Amniotic stem cell (primary cell): Measurements from ENCODE around the gene OTUD1.

ENCODE experiments used
- DNase-seq: peaks from one replicate; lab custom pipeline; 2025; lab: John Stamatoyannopoulos, UW

The OTUD1 gene

DNA sequence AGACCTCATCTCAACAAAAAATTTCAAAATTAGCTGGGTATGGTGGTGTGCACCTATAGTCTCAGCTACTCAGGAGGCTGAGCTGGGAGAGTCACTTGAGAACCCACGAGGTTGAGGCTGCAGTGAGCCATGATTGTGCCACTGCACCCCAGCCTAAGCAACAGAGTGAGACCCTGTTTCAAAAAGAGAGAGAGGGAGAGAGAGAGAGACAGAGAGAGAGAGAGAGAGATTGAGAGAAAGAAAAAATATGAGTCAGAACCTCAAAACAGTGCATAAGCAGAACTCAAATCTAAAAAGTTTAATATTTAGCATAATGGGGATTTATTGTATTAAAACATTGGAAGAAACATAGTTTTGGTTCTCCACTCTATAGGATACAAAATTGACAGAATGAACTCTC, 17.5 kb upstream of the OTUD1 start:
- no peak for DNase-seq

DNA sequence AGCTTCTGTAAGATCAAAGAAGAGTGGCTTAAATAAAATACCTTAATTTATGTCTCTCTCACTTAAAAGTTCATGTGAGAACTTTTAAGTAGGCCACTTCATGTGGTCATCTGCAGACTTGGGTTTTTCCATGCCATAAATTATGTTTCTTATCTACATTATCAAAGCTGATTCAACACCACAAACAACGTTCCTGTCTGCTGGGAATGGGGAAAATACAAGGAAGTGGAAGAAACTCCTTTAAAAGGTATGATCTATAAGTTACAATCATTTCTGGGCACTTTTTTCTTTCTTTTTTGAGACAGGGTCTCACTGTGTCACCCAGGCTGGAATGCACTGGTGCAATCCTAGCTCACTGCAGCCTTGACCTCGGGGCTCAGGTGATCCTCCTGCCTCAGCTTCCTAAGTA, 16.9 kb upstream of the OTUD1 start:
- DNase-seq: no peak

GRCh38 chr10:23432166-23432565, 6.7 kb upstream of the OTUD1 start:
- DNase-seq: no peak

GRCh38 chr10:23432639-23433038, 6.2 kb upstream of the OTUD1 start:
- no peak for DNase-seq

DNA sequence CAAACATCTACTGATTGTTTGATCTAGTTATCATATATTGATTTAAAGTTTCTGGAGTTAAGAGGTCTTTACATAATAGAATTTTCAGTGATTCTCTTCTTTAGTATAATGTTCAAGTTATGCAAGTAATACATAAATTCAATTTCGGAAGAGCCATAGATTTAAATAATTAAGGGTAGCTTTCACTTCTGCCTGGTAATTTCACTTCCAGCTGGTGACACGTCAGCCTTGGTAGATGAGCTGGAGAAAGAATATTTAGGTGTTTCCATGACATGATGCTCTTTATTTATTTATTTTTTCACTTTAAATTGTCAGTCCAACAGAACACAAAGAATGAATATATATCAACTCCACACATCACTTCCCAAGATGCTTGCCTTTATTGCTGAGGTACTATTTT, 5.2 kb upstream of the OTUD1 start:
- DNase-seq: no peak

DNA sequence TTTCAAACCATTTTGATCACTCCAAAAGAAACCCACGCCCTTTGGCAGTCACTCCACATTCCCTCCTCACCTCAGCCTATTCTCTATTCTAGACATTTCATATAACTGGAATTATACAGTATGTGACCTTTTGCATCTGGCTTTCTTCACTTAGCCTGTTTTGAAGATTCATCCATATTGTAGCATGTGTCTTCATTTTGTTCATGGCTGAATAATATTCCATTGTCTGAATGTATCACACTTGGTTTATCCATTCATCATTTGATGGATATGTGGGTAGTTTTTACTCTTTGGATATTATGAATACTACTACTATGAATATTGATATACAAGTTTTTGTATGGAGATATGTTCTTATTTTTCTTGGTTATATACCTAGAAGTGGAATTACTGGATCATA, 3.5 kb upstream of the OTUD1 start:
- DNase-seq: no peak

DNA sequence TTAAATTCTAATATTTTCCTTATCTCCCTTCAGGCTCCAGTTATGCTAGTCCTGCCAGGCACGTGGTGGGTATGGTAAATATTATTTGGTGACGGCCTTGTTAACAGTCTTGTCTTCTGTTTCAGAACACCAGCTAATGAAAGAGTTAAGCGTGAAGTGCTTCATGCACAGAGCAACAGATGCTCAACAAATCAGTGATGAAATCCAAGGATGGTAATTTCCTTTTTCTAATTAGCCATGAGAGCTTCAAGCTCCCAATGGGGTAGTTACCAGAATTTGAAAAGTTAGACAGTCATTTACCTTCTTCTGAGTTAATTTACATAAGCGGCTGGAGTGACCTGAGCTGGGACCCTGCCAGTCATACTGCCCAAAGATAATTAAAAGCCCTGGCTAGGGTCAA, 1.9 kb upstream of the OTUD1 start:
- DNase-seq: no peak

DNA sequence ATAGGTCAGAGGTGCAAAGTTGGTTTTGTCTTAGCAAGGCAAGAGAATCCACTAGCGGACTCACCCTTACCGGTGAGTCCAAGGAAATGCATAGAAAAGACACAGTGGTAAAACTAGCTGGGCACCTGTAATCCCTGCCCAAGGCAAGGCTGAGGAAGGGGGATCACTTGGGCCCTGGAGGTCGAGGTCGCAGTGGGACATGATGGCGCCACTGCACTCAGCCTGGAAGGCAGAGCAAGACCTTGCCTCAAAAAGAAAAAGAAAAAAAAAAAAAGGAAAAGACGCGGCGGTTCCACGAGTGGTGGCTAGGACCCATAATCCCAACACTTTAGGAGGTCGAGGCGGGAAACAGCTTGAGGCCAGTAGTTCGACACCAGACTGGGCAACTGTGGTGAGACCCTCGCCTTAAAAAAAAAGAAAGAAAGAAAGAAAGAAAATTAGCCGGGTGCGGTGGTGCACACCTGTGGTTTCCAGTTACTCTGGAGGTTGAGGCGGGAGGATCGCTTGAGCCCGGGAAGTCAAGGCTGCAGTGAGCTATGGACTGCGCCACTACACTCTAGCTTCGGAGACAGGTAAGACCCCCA, 820 bp upstream of the OTUD1 start:
- no peak for DNase-seq

- peak; percentile 17 for DNase-seq
Observed at GRCh38 chr10:23439452-23439960, 631 bp downstream of the OTUD1 start.

DNA sequence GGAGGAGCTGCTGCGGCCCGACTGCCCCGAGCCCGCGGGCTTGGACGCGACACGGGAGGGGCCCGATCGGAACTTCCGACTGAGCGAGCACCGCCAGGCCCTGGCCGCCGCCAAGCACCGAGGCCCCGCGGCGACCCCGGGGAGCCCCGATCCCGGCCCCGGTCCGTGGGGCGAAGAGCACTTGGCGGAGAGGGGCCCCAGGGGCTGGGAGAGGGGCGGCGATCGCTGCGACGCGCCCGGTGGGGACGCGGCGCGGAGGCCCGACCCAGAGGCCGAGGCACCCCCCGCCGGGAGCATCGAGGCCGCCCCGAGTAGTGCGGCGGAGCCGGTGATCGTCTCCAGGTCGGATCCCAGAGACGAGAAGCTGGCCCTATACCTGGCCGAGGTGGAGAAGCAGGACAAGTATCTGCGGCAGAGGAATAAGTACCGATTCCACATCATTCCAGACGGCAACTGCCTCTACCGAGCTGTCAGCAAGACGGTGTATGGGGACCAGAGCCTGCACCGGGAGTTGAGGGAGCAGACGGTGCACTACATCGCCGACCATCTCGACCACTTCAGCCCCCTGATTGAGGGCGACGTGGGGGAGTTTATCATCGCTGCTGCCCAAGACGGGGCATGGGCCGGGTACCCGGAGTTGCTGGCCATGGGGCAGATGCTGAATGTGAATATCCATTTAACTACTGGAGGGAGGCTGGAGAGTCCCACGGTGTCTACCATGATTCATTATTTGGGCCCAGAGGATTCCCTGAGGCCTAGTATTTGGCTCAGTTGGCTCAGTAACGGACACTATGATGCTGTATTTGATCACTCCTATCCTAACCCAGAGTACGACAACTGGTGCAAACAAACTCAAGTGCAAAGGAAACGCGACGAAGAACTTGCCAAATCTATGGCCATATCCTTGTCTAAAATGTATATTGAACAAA, 1.4 kb downstream of the OTUD1 start:
- DNase-seq: no peak

DNA sequence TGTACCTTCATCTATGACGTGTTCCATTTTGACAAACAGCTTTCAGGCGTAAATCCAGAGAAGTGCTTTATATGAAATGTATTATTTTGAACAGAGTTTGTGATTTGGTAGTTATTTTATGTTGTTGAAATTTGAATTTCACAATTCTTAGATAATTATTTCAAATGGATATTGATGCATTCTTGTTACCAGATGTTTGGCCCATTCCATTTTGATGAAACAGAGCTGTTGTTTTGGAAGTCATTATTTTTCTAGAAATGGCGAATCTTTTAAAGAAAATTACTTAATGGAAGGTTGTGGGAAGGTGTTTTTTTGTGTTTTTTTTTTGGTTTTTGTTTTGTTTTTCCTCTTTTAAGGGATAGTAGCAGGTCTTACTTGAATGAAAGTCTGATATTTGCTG, 2.4 kb downstream of the OTUD1 start:
- DNase-seq: no peak

DNA sequence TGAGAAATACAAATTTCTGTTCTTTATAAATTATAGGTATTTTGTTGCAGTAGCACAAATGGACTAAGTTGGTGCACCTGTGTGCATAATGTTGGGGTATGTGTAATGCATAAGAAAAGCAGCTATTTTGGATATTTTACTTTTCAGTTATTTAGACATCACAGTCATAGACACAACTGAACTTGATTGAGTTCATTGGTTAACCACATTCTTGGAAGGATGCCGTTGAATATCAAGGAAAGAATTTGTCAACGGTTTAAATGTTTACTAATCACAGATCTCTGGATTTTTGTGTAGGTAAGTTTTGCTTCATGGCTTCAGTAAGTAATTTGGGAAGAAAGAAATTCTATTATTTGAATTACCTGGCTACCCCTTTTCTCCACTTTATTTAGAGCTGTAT, 4.1 kb downstream of the OTUD1 start:
- DNase-seq: no peak

DNA sequence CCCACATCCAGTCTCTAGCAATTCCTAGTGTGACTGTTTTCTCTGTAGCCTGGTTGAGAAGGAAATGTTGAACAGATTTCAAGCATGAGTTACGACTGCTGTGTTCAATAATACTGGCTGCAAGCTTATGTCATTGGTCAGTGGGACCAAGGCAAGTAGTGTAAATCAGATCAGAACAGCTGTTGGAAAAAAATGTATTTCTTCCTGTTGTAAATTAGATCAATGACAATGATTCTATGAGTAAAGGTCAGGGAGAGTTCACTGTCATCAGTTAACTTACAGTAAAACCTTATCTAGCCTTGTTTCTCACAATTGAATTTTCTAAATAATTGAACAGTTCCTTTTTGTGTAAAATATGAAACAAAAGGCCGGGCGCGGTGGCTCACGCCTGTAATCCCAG, 6.7 kb downstream of the OTUD1 start:
- DNase-seq: no peak

DNA sequence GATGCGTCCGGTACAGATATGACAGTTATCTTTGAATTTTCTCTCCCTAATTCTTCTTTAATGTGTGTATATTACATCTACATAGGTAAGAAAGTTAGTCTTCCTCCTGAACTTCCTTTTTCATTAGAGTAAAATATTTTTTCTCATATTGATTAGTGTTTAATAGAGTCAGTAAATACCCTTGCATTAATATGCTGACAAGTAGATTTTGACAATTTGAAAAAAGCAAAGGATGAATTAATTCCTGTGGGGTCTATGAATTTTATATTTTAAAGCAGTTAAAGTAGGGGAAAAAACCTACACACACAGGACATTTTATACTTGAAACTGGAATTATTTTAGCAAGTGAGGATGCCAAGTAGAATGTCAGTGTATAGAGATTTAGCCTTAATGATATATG, 9.4 kb downstream of the OTUD1 start:
- no peak for DNase-seq

GRCh38 chr10:23448802-23449570, 10.1 kb downstream of the OTUD1 start:
- no peak for DNase-seq

GRCh38 chr10:23452033-23452655, 13.3 kb downstream of the OTUD1 start:
- DNase-seq: no peak

DNA sequence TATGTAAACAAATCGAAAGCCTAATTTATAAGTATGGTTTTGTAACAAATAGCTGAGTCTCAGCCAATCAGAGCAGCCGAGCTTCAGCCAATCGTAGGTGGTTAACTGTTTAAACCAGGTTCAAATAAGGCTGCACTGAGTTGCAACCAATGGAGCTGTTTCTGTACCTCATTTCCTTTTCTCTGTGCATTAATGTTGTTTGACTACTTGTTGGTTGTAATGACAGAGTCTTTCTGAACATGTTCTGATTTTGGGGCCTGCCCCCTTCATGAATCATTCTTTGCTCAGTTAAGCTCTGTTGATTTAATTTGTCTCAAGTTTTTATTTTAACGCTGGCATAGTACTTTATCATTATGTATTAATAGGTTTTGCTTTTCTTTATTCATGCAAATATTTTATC, 14.6 kb downstream of the OTUD1 start:
- DNase-seq: no peak

DNA sequence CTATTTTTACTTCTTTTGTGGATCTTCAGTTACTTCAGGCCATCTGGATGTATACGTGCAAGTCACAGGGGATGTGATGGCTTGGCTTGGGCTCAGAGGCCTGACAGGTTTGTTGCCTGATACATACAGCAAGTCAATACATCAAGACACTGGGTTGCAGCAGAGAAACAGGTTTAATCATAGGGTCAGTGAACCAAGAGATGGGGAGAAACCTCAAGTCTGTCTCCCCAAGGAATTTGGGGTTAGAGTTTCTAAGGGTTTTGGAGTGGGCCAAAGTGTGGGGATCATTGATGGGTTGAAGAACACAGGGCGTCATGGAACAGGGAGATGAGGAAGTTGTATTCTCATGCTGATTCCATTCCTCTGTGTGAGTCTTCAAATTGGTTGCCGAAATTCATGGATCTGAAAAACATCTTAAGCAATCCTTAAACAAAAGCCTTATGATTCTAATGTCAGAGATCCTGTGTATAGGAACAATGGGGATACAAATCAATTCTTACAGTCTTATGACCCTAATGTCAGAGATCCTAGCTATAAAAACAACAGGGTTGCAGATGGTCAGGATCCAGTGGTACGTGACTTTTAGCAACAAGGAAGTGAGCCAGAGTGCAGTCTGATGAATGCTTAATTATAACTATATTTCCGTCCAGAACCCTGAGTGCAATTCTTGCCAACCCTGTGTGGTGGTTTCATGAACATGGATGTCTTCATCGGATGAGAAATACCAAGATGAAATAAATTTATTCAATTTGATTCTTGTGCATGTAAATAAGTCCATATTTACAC, 18.9 kb downstream of the OTUD1 start:
- no peak for DNase-seq

DNA sequence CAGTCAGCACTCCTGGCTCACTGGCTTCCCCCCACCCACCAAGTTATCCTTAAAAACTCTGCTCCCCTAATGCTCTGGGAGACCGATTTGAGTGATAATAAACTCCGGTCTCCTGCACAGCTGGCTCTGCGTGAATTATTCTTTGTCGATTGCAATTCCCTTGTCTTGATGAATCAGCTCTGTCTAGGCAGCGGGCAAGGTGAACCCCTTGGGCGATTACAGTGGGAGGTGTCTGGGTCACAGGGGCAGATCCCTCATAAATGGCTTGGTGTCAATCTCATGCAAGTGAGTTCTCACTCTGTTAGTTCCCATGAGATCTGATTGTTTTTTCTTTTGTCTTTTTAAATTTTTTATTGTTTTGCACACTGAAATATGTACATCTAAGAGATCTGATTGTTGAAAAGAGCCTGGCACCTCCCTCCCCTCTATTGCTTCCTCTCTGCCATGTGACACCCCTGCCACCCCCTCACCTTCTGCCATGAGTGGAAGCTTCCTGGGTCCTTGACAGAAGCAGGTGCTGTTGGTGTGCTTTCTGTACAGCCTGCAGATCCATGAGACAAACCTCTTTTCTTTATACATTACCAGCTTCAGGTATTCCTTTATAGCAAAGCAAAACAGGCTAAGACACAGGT, 20.5 kb downstream of the OTUD1 start:
- DNase-seq: no peak

- no peak for DNase-seq
Observed at GRCh38 chr10:23461557-23461956, 22.7 kb downstream of the OTUD1 start.

DNA sequence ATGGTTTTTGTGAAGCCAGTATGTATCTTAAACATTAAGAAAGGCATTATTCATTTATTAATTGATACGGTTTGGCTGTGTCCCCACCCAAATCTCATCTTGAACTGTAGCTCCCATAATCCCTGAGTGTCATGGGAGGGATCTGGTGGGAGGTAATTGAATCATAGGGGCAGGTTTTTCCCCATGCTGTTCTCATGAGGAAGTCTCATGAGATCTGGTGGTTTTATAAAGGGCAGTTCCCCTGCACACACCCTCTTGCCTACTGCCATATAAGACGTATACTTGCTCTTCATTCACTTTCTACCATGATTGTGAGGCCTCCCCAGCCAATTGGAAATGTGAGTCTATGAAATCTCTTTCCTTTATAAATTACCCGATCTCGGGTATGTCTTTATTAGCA, 28.1 kb downstream of the OTUD1 start:
- no peak for DNase-seq
